Cardiac septum (tissue), 1 donor: ENCODE data around the gene EHMT2. TPM values are rescaled to one million over a fixed set of nuclear protein-coding genes. Genes with fewer than 3 reads are reported as not detected.

Experiments
- DNase-seq: peaks from one replicate; pipeline ENCODE4 v3.0.0-alpha.2; 2020; ENCODE audit warnings: low spot score
- intact Hi-C: fragments of 100-400 bp; cut with DNase I; formaldehyde crosslinking; loops from one replicate; pipeline ENCODE4 v1.14.0; 2022
- total RNA-seq: library from RNA; stranded (reverse); fragmentation: NEBNext Ultra II Directional; extraction: Animal tissue kit (Norgen Biotek cat#: 25700); gene quantifications from one replicate; pipeline ENCODE4 v1.2.1, GENCODE V29; 2021
- donor health status: DM: no; HTN: no; CAD: no.

EHMT2 gene
- total RNA-seq, 1 donor from 2014 or later = 14.5 TPM

DNA sequence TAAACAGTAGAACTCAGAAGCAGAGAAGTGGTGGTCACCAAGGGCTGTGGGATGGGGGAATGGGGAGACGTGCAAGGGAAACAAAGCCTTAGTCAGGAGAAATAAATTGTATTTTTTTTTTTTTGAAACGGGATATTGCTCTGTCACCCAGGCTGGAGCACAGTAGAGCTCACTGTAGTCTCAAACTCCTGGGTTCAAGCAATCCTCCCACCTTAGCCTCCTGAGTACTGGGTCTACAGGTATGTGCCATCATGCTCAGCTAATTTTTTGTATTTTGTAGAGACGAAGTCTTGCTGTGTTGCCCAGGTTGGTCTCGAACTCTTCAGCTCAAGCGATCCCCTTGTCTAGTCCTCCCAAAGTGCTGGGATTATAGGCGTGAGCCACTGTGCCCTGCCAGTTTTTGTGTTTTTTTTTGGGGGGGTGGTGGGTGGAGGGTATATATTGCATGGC is 66.6 kb downstream of the EHMT2 start:
- intact Hi-C loops = loop anchor here (2.0 to 10.0 kb wide), 3 partner anchors 58 to 286 kb away; partner anchors contain the start of genes ATP6V1G2, DDX39B, LY6G5C and NFKBIL1
- DNase-seq = no peak

Other genes starting within 250 kb of the EHMT2 start
- gene BAG6, start 245.0 kb downstream of the EHMT2 start, total RNA-seq = 270 TPM
- gene APOM, start 241.8 kb downstream of the EHMT2 start, total RNA-seq = 1.4 TPM
- gene C6orf47, start 236.9 kb downstream of the EHMT2 start, total RNA-seq = 17.7 TPM
- 13.6 TPM for gene GPANK1, start 232.7 kb downstream of the EHMT2 start, total RNA-seq
- 96.3 TPM for gene CSNK2B, start 231.6 kb downstream of the EHMT2 start, total RNA-seq
- 6.5 TPM for gene LY6G5B, start 227.7 kb downstream of the EHMT2 start, total RNA-seq
- 2.9 TPM for gene LY6G5C, start 216.6 kb downstream of the EHMT2 start, total RNA-seq
- gene ABHD16A, start 194.4 kb downstream of the EHMT2 start, total RNA-seq = 26.9 TPM
- not detected for gene LY6G6F, start 190.8 kb downstream of the EHMT2 start, total RNA-seq
- gene LY6G6D, start 182.3 kb downstream of the EHMT2 start, total RNA-seq = not detected
- not detected for gene LY6G6C, start 176.0 kb downstream of the EHMT2 start, total RNA-seq
- 0.24 TPM for gene MPIG6B, start 174.3 kb downstream of the EHMT2 start, total RNA-seq
- gene DDAH2, start 168.4 kb downstream of the EHMT2 start, total RNA-seq = 69.9 TPM
- gene CLIC1, start 161.2 kb downstream of the EHMT2 start, total RNA-seq = 131 TPM
- gene MSH5, start 157.7 kb downstream of the EHMT2 start, total RNA-seq = 1.7 TPM
- gene SAPCD1, start 135.0 kb downstream of the EHMT2 start, total RNA-seq = 0.86 TPM
- gene VWA7, start 120.4 kb downstream of the EHMT2 start, total RNA-seq = 21.5 TPM
- gene VARS1, start 101.9 kb downstream of the EHMT2 start, total RNA-seq = 35.0 TPM
- gene LSM2, start 90.7 kb downstream of the EHMT2 start, total RNA-seq = 24.0 TPM
- gene HSPA1L, start 82.4 kb downstream of the EHMT2 start, total RNA-seq = 2.4 TPM
- 296 TPM for gene HSPA1A, start 82.2 kb downstream of the EHMT2 start, total RNA-seq
- 221 TPM for gene HSPA1B, start 70.0 kb downstream of the EHMT2 start, total RNA-seq
- 19.4 TPM for gene NEU1, start 34.9 kb downstream of the EHMT2 start, total RNA-seq
- not detected for gene SLC44A4, start 18.7 kb downstream of the EHMT2 start, total RNA-seq
- gene ZBTB12, start 4.4 kb upstream of the EHMT2 start, total RNA-seq = 5.2 TPM
- gene C2, start 30.0 kb upstream of the EHMT2 start, total RNA-seq = 5.1 TPM
- gene CFB, start 48.4 kb upstream of the EHMT2 start, total RNA-seq = 5.0 TPM
- 46.7 TPM for gene NELFE, start 61.3 kb upstream of the EHMT2 start, total RNA-seq
- gene SKIC2, start 61.5 kb upstream of the EHMT2 start, total RNA-seq = 33.2 TPM
- 14.0 TPM for gene DXO, start 74.4 kb upstream of the EHMT2 start, total RNA-seq
- 131 TPM for gene C4A, start 84.4 kb upstream of the EHMT2 start, total RNA-seq
- 92.4 TPM for gene C4B, start 117.1 kb upstream of the EHMT2 start, total RNA-seq
- 2.0 TPM for gene CYP21A2, start 140.7 kb upstream of the EHMT2 start, total RNA-seq
- gene TNXB, start 211.6 kb upstream of the EHMT2 start, total RNA-seq = 59.9 TPM
- gene ATF6B, start 230.5 kb upstream of the EHMT2 start, total RNA-seq = 40.8 TPM
- 1.9 TPM for gene FKBPL, start 232.6 kb upstream of the EHMT2 start, total RNA-seq